ENCODE measurements around the gene CFAP206. TPM values are rescaled to one million over a fixed set of nuclear protein-coding genes. Genes with fewer than 3 reads are reported as not detected.

Gene CFAP206, protein sequence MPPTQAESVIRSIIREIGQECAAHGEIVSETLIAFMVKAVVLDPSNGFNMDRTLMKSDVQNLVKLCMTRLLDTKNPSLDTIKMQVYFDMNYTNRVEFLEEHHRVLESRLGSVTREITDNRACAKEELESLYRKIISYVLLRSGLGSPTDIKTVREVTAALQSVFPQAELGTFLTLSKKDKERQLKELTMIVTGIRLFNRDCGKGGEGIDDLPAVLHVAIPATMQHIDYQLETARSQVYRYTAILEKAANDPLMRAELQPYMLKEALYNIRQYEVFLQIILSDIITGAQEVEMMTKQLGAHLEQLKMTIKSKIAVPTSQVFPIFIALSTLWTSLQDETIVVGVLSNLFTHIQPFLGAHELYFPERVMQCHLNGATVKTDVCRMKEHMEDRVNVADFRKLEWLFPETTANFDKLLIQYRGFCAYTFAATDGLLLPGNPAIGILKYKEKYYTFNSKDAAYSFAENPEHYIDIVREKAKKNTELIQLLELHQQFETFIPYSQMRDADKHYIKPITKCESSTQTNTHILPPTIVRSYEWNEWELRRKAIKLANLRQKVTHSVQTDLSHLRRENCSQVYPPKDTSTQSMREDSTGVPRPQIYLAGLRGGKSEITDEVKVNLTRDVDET
- total RNA-seq: under 1 TPM in 2 of 4 donors, not detected in 2; 0.23 to 0.47 TPM

DNA sequence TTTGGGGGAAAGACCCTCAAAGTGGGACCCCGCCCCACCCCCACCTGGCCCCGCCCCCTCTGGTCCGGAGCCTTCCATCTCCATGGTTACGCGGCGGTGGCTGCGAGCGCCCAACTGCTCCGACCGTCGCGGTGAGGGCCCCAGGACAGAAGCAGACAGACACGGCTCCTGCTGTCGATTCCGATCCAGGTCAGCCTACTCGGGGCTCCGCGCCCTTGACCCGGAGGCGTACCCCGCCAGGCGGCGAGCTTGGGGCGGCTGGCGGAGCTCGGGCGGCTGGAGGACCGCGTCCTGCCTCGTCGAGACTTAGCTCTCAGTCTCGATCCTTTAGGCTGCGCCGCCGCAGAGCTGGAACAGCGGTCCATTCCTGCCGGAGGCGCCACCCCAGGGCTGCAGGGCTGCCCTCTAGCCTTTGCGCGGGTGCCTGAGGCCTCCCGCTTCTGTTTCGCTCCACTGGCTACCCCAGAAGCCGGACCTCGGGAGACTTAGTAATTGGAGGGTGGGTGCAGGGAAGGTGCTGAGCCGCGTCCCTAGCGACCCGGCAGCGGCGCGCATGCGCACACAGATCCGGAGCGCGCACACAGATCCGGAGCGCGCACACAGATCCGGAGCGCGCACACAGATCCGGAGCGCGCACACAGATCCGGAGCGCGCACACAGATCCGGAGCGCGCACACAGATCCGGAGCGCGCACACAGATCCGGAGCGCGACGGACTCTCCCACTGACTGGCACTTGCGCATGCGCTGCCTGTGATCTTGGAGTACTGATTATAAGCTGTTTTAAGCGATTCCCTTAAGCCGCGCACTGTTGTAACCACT lies at the start of gene CFAP206:
CFAP206 (plus strand) TSS at position 72 of the 820 bp plus-strand sequence. CDS start 1,868 bp downstream, outside the sequence.
- WGBS, 2 donors (ENCODE audit: low coverage in 1 of 2): 0% methylated on average over 2 to 4 of the region's 82 CpGs
- Histone ChIP-seq H3K4me1 (peaks cover 0 to 10% (median 0%) of the 10 kb centered on the region in 3 donors), H3K9me3 (no peaks in the 10 kb centered on the region), H3K36me3 (no peaks in the 10 kb centered on the region), H3K4me3 (peak within 1 kb of the TSS; percentile 54 to 75), H3K27ac (peak within 1 kb of the TSS; percentile 25 to 85 (median 82)), H3K27me3 (peaks cover 6% of the 10 kb centered on the region)
- TF ChIP-seq, protein P1, sequence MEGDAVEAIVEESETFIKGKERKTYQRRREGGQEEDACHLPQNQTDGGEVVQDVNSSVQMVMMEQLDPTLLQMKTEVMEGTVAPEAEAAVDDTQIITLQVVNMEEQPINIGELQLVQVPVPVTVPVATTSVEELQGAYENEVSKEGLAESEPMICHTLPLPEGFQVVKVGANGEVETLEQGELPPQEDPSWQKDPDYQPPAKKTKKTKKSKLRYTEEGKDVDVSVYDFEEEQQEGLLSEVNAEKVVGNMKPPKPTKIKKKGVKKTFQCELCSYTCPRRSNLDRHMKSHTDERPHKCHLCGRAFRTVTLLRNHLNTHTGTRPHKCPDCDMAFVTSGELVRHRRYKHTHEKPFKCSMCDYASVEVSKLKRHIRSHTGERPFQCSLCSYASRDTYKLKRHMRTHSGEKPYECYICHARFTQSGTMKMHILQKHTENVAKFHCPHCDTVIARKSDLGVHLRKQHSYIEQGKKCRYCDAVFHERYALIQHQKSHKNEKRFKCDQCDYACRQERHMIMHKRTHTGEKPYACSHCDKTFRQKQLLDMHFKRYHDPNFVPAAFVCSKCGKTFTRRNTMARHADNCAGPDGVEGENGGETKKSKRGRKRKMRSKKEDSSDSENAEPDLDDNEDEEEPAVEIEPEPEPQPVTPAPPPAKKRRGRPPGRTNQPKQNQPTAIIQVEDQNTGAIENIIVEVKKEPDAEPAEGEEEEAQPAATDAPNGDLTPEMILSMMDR (IDR thresholded peaks at IDR 0.05): peak in 1 of 4 experiments; percentile 41
- TF ChIP-seq EP300 (IDR thresholded peaks at IDR 0.05) (no peak), POLR2AphosphoS5 (IDR thresholded peaks at IDR 0.05) (no peak), POLR2A (IDR thresholded peaks at IDR 0.05) (no peak)
- ATAC-seq: peak; percentile 93

DNA sequence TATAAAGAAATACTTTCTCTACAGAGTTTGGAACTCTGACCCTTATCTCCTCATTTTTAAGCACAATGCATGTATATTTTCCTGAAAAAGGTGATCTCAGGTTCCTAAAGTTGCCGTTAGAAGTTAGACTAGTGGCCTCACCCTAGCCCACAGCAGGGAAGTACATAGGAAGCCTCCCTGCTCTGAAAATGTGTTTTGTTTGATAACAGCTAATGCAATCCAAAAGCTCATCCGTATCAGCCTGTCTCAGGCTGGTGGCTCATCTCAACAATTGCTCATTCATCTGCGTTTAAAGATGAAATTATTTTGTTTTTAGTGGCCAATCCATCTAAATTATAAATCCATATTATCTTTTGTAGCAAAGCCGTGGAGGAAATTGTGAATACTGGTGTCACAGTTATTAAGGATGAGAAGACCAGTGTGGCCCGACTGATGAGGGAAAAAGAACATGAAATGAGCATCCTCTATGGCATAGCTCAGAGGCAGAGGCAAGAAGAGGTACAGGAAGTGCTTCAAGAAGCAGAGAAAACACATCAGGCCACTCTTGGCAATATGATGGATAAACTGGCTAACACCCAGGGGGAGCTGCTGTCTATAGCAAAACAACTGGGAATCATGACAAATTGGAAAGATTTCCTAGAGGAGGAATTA lies 43.0 kb upstream of the CFAP206 start:
- Histone ChIP-seq H3K4me3 (no peak overlapping the region), H3K27me3 (no peaks in the 10 kb centered on the region), H3K27ac (no peak overlapping the region), H3K36me3 (no peaks in the 10 kb centered on the region), H3K4me1 (no peaks in the 10 kb centered on the region), H3K9me3 (no peaks in the 10 kb centered on the region)
- ATAC-seq: no peak
- TF ChIP-seq, protein P1 (IDR thresholded peaks at IDR 0.05): no peak
- TF ChIP-seq POLR2AphosphoS5 (IDR thresholded peaks at IDR 0.05) (no peak), POLR2A (IDR thresholded peaks at IDR 0.05) (no peak), EP300 (IDR thresholded peaks at IDR 0.05) (no peak)
- WGBS, 2 donors (ENCODE audit: low coverage in 1 of 2): 41 to 64% methylated on average over 5 of the region's 5 CpGs

DNA sequence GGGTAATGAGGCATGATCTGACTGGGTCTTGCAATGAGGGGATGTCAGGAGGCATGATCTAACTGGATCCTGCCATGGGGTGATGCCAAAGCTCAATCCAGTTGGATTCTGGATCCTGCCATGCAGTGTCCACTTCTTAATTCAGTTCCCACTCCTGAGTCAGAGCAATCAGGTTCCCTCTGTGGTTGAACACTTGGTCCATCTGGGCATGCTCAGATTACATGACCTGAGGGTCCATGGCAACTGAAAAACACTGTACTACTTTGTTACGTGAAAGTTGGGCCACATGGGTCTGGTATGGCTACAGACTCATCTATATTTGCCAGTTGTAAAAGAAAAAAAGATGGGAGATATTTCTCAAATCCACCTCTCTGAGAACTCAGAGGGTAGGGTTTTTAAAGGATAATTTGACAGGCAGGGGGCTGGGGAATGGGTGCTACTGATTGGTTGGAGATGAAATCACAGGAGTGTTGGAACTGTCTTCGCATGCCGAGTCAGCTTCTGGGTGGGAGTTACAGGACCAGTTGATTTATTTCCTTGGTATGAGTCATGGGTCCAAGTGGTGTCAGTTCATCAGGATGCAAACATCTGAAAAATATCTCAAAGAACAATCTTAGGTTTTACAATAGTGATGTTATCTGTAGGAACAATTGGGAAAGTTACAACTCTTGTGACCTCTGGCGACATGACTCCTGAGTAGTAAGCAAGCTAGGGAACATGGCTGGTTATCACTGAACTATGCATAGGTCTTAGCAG lies 41.5 kb upstream of the CFAP206 start:
- WGBS, 2 donors (ENCODE audit: low coverage in 1 of 2): 87 to 100% methylated on average over 1 to 3 of the region's 4 CpGs
- Histone ChIP-seq H3K9me3 (no peaks in the 10 kb centered on the region), H3K4me3 (no peak overlapping the region), H3K27ac (no peak overlapping the region), H3K36me3 (no peaks in the 10 kb centered on the region), H3K27me3 (no peaks in the 10 kb centered on the region), H3K4me1 (no peaks in the 10 kb centered on the region)
- ATAC-seq: no peak
- TF ChIP-seq POLR2A (IDR thresholded peaks at IDR 0.05) (no peak), EP300 (IDR thresholded peaks at IDR 0.05) (no peak), POLR2AphosphoS5 (IDR thresholded peaks at IDR 0.05) (no peak)
- TF ChIP-seq, protein P1 (IDR thresholded peaks at IDR 0.05): no peak

DNA sequence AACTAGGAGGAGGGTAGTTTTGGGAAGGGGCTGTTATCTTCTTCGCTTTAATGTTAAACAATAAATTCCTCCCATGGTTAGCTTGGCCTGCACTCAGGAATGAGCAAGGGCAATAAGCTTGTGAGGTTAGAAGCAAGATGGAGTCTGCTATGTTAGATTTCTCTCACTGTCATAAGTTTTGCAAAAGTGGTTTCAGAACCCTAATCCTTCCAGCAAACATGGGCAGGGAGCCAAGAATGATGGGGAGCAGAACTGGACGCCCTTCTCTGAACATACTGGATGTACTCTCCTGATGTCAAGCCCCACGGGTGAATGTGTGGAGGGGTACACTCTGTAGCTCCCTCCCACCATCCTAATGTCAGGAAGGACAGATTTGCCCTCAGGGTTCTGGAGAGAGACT lies 40.9 kb upstream of the CFAP206 start:
- no peak for ATAC-seq
- 57 to 100% methylated on average over 1 to 3 of the region's 3 CpGs for WGBS, 2 donors (ENCODE audit: low coverage in 1 of 2)
- Histone ChIP-seq H3K4me1 (no peaks in the 10 kb centered on the region), H3K9me3 (no peaks in the 10 kb centered on the region), H3K27ac (no peak overlapping the region), H3K27me3 (no peaks in the 10 kb centered on the region), H3K4me3 (no peak overlapping the region), H3K36me3 (no peaks in the 10 kb centered on the region)
- TF ChIP-seq, protein P1 (IDR thresholded peaks at IDR 0.05): no peak
- TF ChIP-seq POLR2AphosphoS5 (IDR thresholded peaks at IDR 0.05): no peak
- TF ChIP-seq EP300 (IDR thresholded peaks at IDR 0.05): no peak
- no peak for TF ChIP-seq POLR2A (IDR thresholded peaks at IDR 0.05)

Data from gastroesophageal sphincter (tissue), 4 donors.